ENCODE results near the gene SIGLEC5. TPM values are rescaled to one million over a fixed set of nuclear protein-coding genes. Genes with fewer than 3 reads are reported as not detected.

Gene SIGLEC5
- total and polyA plus RNA-seq, 2 experiments from 2014 or later: not detected

- H3K9me2 ChIP-seq (ENCODE audit: insufficient read depth): no peaks in the 10 kb centered on the region
- Mint-ChIP-seq H3K9me3 (peaks cover 87% of the 10 kb centered on the region), H3K4me3 (no peak overlapping the region), H3K27me3 (ENCODE audit: insufficient read depth, low read depth, poor library complexity) (peaks cover 2% of the 10 kb centered on the region), H3K4me1 (no peaks in the 10 kb centered on the region), H3K36me3 (ENCODE audit: low read depth) (peaks cover 24% of the 10 kb centered on the region), H3K27ac (no peak overlapping the region)
- H3K36me3 ChIP-seq (ENCODE audit: insufficient read depth): no peaks in the 10 kb centered on the region
- no peak overlapping the region for H3K4me3 ChIP-seq
- no peak overlapping the region for H2AFZ ChIP-seq
- no peak overlapping the region for H3K4me2 ChIP-seq
- DNase-seq (ENCODE audit: low spot score) (no peak), ATAC-seq (no peak)
- H3F3A ChIP-seq (replicated peaks; ENCODE audit: low read depth): no peaks in the 10 kb centered on the region
- H4K20me1 ChIP-seq (replicated peaks; ENCODE audit: insufficient read depth): no peaks in the 10 kb centered on the region
- H3K27me3 ChIP-seq (ENCODE audit: insufficient read depth): no peaks in the 10 kb centered on the region
- TF ChIP-seq STAT1 (IDR thresholded peaks at IDR 0.05; ENCODE audit: unreplicated experiment) (no peak), EZH2phosphoT487 (IDR thresholded peaks at IDR 0.05; ENCODE audit: unreplicated experiment) (no peak), NANOG (IDR thresholded peaks at IDR 0.05; ENCODE audit: borderline replicate concordance) (no peak), CREB1 (CRISPR knock-in tag; IDR thresholded peaks at IDR 0.05; ENCODE audit: low read depth) (no peak), REST (IDR thresholded peaks at IDR 0.05; ENCODE audit: unreplicated experiment) (no peak), CTCF (conservative IDR thresholded peaks at IDR 0.05; ENCODE audit: low read depth in 2 of 2) (no peak), ZNF462 (CRISPR knock-in tag; IDR thresholded peaks at IDR 0.05) (no peak), ETS1 (IDR thresholded peaks at IDR 0.05) (no peak), POLR2AphosphoS5 (IDR thresholded peaks at IDR 0.05; ENCODE audit: low read depth) (no peak), EZH2 (IDR thresholded peaks at IDR 0.05; ENCODE audit: low read depth, unreplicated experiment) (no peak), ZNF114 (CRISPR knock-in tag; IDR thresholded peaks at IDR 0.05) (no peak), ZNF331 (CRISPR knock-in tag; IDR thresholded peaks at IDR 0.05; ENCODE audit: low read depth) (no peak)
- no peaks in the 10 kb centered on the region for H3K4me1 ChIP-seq (ENCODE audit: insufficient read depth)
- no peaks in the 10 kb centered on the region for H3K79me2 ChIP-seq (replicated peaks; ENCODE audit: insufficient read depth)
- H3K27ac ChIP-seq (ENCODE audit: low read depth): no peak overlapping the region
Observed at GRCh38 chr19:51621178-51621577, 9.0 kb downstream of the SIGLEC5 start.
